H9 (cell line): ENCODE measurements around the gene RAD50. TPM values are rescaled to one million over a fixed set of nuclear protein-coding genes. Genes with fewer than 3 reads are reported as not detected.
A peak's percentile ranks its signal among the peaks of the same experiment; 100 is the strongest.

Experiments used
- DNase-seq: peaks from one replicate; pipeline ENCODE4 v3.0.0-alpha.2; 2017
- H2AFZ ChIP-seq: one replicate; pipeline ENCODE4 v1.6.1; 2013; ENCODE audit warnings: mild to moderate bottlenecking, low read length, control low read depth, moderate library complexity
- H2AK5ac ChIP-seq: 2 replicates; pipeline ENCODE4 v1.6.1; 2013; ENCODE audit warnings: low read length, control low read depth, mixed read lengths; ENCODE audit not compliant: insufficient read length
- H2BK120ac ChIP-seq: one replicate; pipeline ENCODE4 v1.6.1; 2013; ENCODE audit warnings: low read depth, mild to moderate bottlenecking, low read length, control low read depth, inconsistent platforms; ENCODE audit not compliant: poor library complexity, severe bottlenecking
- H2BK12ac ChIP-seq: 2 replicates; pipeline ENCODE4 v1.6.1; 2013; ENCODE audit warnings: low read length, control low read depth, mixed read lengths, low read depth; ENCODE audit not compliant: insufficient read length
- H2BK15ac ChIP-seq: 2 replicates; pipeline ENCODE4 v1.6.1; 2013; ENCODE audit warnings: low read depth, low read length, control low read depth
- H2BK20ac ChIP-seq: one replicate; pipeline ENCODE4 v1.6.1; 2013; ENCODE audit warnings: low read depth, mild to moderate bottlenecking, low read length, control low read depth, inconsistent platforms; ENCODE audit not compliant: poor library complexity, severe bottlenecking
- H2BK5ac ChIP-seq: 2 replicates; pipeline ENCODE4 v1.6.1; 2013; ENCODE audit warnings: low read length, control low read depth, mixed read lengths; ENCODE audit not compliant: insufficient read length
- H3K14ac ChIP-seq: 2 replicates; pipeline ENCODE4 v1.6.1; 2013; ENCODE audit warnings: low read length, control low read depth; ENCODE audit not compliant: insufficient read depth
- H3K18ac ChIP-seq: 2 replicates; pipeline ENCODE4 v1.6.1; 2013; ENCODE audit warnings: low read depth, mild to moderate bottlenecking, mixed read lengths, low read length, control low read depth; ENCODE audit not compliant: insufficient read length
- H3K23ac ChIP-seq: 2 replicates; pipeline ENCODE4 v1.6.1; 2013; ENCODE audit warnings: low read length, control low read depth, mixed read lengths, low read depth; ENCODE audit not compliant: insufficient read length
- H3K23me2 ChIP-seq: 2 replicates; pipeline ENCODE4 v1.6.1; 2013; ENCODE audit warnings: low read depth, mild to moderate bottlenecking, mixed read lengths, low read length, control low read depth; ENCODE audit not compliant: insufficient read length, poor library complexity, severe bottlenecking
- H3K27ac ChIP-seq: 2 replicates; pipeline ENCODE4 v1.5.1; 2013; ENCODE audit warnings: low read length, control low read depth, mixed read lengths, low read depth; ENCODE audit not compliant: insufficient read length
- H3K27me3 ChIP-seq: 2 replicates; pipeline ENCODE4 v1.6.1; 2013; ENCODE audit warnings: low read length, control low read depth, inconsistent platforms; ENCODE audit not compliant: insufficient read depth
- H3K4ac ChIP-seq: 2 replicates; pipeline ENCODE4 v1.6.1; 2013; ENCODE audit warnings: low read depth, mild to moderate bottlenecking, control low read depth, inconsistent platforms, low read length, moderate library complexity
- H3K4me1 ChIP-seq: 2 replicates; pipeline ENCODE4 v1.6.1; 2013; ENCODE audit warnings: low read length, control low read depth, inconsistent platforms; ENCODE audit not compliant: insufficient read depth
- H3K4me2 ChIP-seq: 2 replicates; pipeline ENCODE4 v1.6.1; 2013; ENCODE audit warnings: low read length, control low read depth, mixed read lengths; ENCODE audit not compliant: insufficient read length, insufficient read depth
- H3K56ac ChIP-seq: 2 replicates; pipeline ENCODE4 v1.6.1; 2013; ENCODE audit warnings: low read depth, mild to moderate bottlenecking, mixed read lengths, low read length, control low read depth; ENCODE audit not compliant: insufficient read length
- H3K79me1 ChIP-seq: 2 replicates; pipeline ENCODE4 v1.6.1; 2013; ENCODE audit warnings: low read depth, mild to moderate bottlenecking, moderate library complexity, low read length, control low read depth, inconsistent platforms; ENCODE audit not compliant: insufficient read depth, poor library complexity, severe bottlenecking
- H3K79me2 ChIP-seq: 2 replicates; pipeline ENCODE4 v1.6.1; 2013; ENCODE audit warnings: low read length, control low read depth, inconsistent platforms; ENCODE audit not compliant: insufficient read depth
- H3K9ac ChIP-seq: 2 replicates; pipeline ENCODE4 v1.6.1; 2013; ENCODE audit warnings: low read length, control low read depth, mixed read lengths; ENCODE audit not compliant: insufficient read length; ENCODE audit errors: extremely low read depth
- H3K9me3 ChIP-seq: one replicate; pipeline ENCODE4 v1.6.1; 2013; ENCODE audit warnings: low read depth, low read length, inconsistent platforms; ENCODE audit not compliant: control insufficient read depth
- H3T11ph ChIP-seq: one replicate; pipeline ENCODE4 v1.6.1; 2013; ENCODE audit warnings: mild to moderate bottlenecking, low read length, control low read depth, inconsistent platforms
- H4K20me1 ChIP-seq: one replicate; pipeline ENCODE4 v1.6.1; 2013; ENCODE audit not compliant: control insufficient read depth, insufficient read length, insufficient read depth
- H4K5ac ChIP-seq: 2 replicates; pipeline ENCODE4 v1.6.1; 2013; ENCODE audit warnings: low read depth, mild to moderate bottlenecking, mixed read lengths, low read length, control low read depth; ENCODE audit not compliant: insufficient read length
- H4K8ac ChIP-seq: replicated peaks from 2 replicates; pipeline ENCODE4 v1.6.1; 2013; ENCODE audit warnings: low read length, control low read depth, mixed read lengths, low read depth; ENCODE audit not compliant: insufficient read length
- H4K91ac ChIP-seq: 2 replicates; pipeline ENCODE4 v1.6.1; 2013; ENCODE audit warnings: low read depth, mild to moderate bottlenecking, moderate library complexity, mixed read lengths, low read length, control low read depth; ENCODE audit not compliant: insufficient read length
- H3K27ac Mint-ChIP-seq, 3 experiments: 2 replicates in 2 of 3; 3 replicates in 1 of 3; pipeline ENCODE4 v1.8.0; 2020 to 2021; ENCODE audit warnings: mixed read lengths in 3 of 3, mild to moderate bottlenecking in 1 of 3, moderate library complexity in 1 of 3
- H3K27me3 Mint-ChIP-seq: 2 replicates; pipeline ENCODE4 v1.8.0; 2021; ENCODE audit warnings: low read depth, mild to moderate bottlenecking, moderate library complexity, mixed read lengths
- H3K36me3 Mint-ChIP-seq, 3 experiments: 2 replicates in 2 of 3; 3 replicates in 1 of 3; pipeline ENCODE4 v1.8.0; 2020 to 2021; ENCODE audit warnings: low read depth in 3 of 3, mixed read lengths in 3 of 3; ENCODE audit not compliant: insufficient read depth in 1 of 3
- H3K4me1 Mint-ChIP-seq, 2 experiments: 2 replicates each; pipeline ENCODE4 v1.8.0; 2020; ENCODE audit warnings: mixed read lengths in 2 of 2
- H3K4me3 Mint-ChIP-seq, 2 experiments: 2 replicates in 1 of 2; 3 replicates in 1 of 2; pipeline ENCODE4 v1.8.0; 2020 to 2021; ENCODE audit warnings: mild to moderate bottlenecking in 2 of 2, mixed read lengths in 2 of 2, moderate library complexity in 1 of 2
- H3K9me3 Mint-ChIP-seq, 2 experiments: 2 replicates in 1 of 2; 3 replicates in 1 of 2; pipeline ENCODE4 v1.8.0; 2020; ENCODE audit warnings: mild to moderate bottlenecking in 2 of 2, mixed read lengths in 2 of 2, moderate library complexity in 1 of 2
- CTCF ChIP-seq: fragments of 200-600 bp; sonication (generic); conservative IDR thresholded peaks from 3 replicates; pipeline ENCODE4 v1.8.0; 2021; ENCODE audit warnings: antibody characterized with exemption, mild to moderate bottlenecking
- WGBS: extraction: QIAGEN DNeasy Blood & Tissue Kit; methylation state at CpG from one replicate; pipeline ENCODE4 v1.1.7; 2013; ENCODE audit warnings: missing lambda C conversion rate, low lambda C conversion rate, mixed read lengths; ENCODE audit not compliant: insufficient read length; ENCODE audit errors: extremely low coverage; 5-methylcytosine and 5-hydroxymethylcytosine counted together
- total RNA-seq: library from RNA; stranded (reverse); gene quantifications from 2 replicates; pipeline ENCODE4 v1.2.1, GENCODE V29; 2021

The RAD50 gene
- total RNA-seq, 1 experiment from 2014 or later = 46.1 TPM

- DNase-seq = peak; percentile 63
- Histone ChIP-seq H4K20me1 (no peaks in the 10 kb centered on the region), H2BK12ac (no peak overlapping the region), H3K79me1 (peaks cover 3% of the 10 kb centered on the region), H3K9ac (peak overlapping the region; percentile 74), H3K27me3 (no peaks in the 10 kb centered on the region), H3K79me2 (0 out of 2 replicates have a peak, but pooled peaks cover 2% of the 10 kb centered on the region), H2BK15ac (no peak overlapping the region), H3K14ac (no peak overlapping the region), H4K5ac (no peak overlapping the region), H3K9me3 (no peaks in the 10 kb centered on the region), H2BK20ac (no peak overlapping the region), H2BK120ac (no peak overlapping the region), H3K4me1 (no peaks in the 10 kb centered on the region), H3K27ac (no peak overlapping the region), H3K56ac (no peak overlapping the region), H3K4ac (no peak overlapping the region), H2AK5ac (no peak overlapping the region), H3K23me2 (peaks cover 9% of the 10 kb centered on the region), H3T11ph (no peak overlapping the region), H4K91ac (no peak overlapping the region), H2BK5ac (no peak overlapping the region), H4K8ac (no peak overlapping the region), H3K18ac (no peak overlapping the region), H3K23ac (no peak overlapping the region), H2AFZ (peak overlapping the region; percentile 9), H3K4me2 (peak overlapping the region; percentile 71)
- peaks cover 0 to 5% (median 0%) of the 10 kb centered on the region in 3 experiments; a peak in 3 of 7 replicates for H3K36me3 Mint-ChIP-seq
- no peaks in the 10 kb centered on the region; a peak in 1 of 5 replicates for H3K9me3 Mint-ChIP-seq
- peaks cover 2% of the 10 kb centered on the region for H3K27me3 Mint-ChIP-seq
- H3K27ac Mint-ChIP-seq = peak overlapping the region in 2 of 3 experiments; percentile 9 to 98; a peak in 4 of 7 replicates
- peak overlapping the region; percentile 87 to 93 for H3K4me3 Mint-ChIP-seq
- 100% methylated on average over 1 of the region's 15 CpGs for WGBS
- peaks cover 12 to 16% of the 10 kb centered on the region in 2 experiments for H3K4me1 Mint-ChIP-seq
- no peak for TF ChIP-seq CTCF
Measured at GRCh38 chr5:132557478-132558172, 848 bp downstream of the RAD50 start.
